Right hindlimb (tissue), 1 donor: Measurements from ENCODE around the gene STOML3.
A peak's percentile ranks its signal among the peaks of the same experiment; 100 is the strongest.
"Not testable (repeated sequence)": the region's sequence is repeated elsewhere in the genome, so short reads cannot be mapped to it uniquely, and the experiment has no call there.

Source experiments
- DNase-seq: peaks from one replicate; pipeline ENCODE4 v3.0.0-alpha.2; 2018

The STOML3 gene

GRCh38 chr13:38990693-38991092 is at the start of gene STOML3:
STOML3 (minus strand) TSS chr13:38990831; CDS start chr13:38990721, 110 bp downstream.
- no peak for DNase-seq

GRCh38 chr13:39040206-39040605 is 49.6 kb upstream of the STOML3 start:
- DNase-seq: no peak

- DNase-seq: no peak
Measured at GRCh38 chr13:39039041-39039440, 48.4 kb upstream of the STOML3 start.

- no peak for DNase-seq
Measured at GRCh38 chr13:39038569-39039030, 48.0 kb upstream of the STOML3 start.

GRCh38 chr13:39037880-39038568 is 47.4 kb upstream of the STOML3 start, which contains the start of the genes NHLRC3 and PROSER1:
NHLRC3 (plus strand) TSS chr13:39038456; CDS start chr13:39038640, 184 bp downstream.
PROSER1 (minus strand) TSS chr13:39038089; CDS start chr13:39037242, 847 bp downstream.
- DNase-seq: peak; percentile 97

- no peak for DNase-seq
Measured at GRCh38 chr13:39037410-39037879, 46.8 kb upstream of the STOML3 start.

- DNase-seq: no peak
Measured at GRCh38 chr13:39036212-39036611, 45.6 kb upstream of the STOML3 start.

- DNase-seq: no peak
Measured at GRCh38 chr13:39035799-39036198, 45.2 kb upstream of the STOML3 start.

- no peak for DNase-seq
Measured at GRCh38 chr13:39035204-39035603, 44.6 kb upstream of the STOML3 start.

GRCh38 chr13:39034085-39034484 is 43.5 kb upstream of the STOML3 start:
- DNase-seq: no peak

- no peak for DNase-seq
Measured at GRCh38 chr13:39032150-39032549, 41.5 kb upstream of the STOML3 start.

GRCh38 chr13:39025433-39025839 is 34.8 kb upstream of the STOML3 start:
- no peak for DNase-seq

GRCh38 chr13:39023761-39024160 is 33.1 kb upstream of the STOML3 start:
- DNase-seq: no peak

GRCh38 chr13:39023316-39023715 is 32.7 kb upstream of the STOML3 start:
- no peak for DNase-seq

- DNase-seq: no peak
Measured at GRCh38 chr13:39020853-39021462, 30.3 kb upstream of the STOML3 start.

- DNase-seq: no peak
Measured at GRCh38 chr13:39016787-39017186, 26.2 kb upstream of the STOML3 start.

GRCh38 chr13:39016087-39016486 is 25.5 kb upstream of the STOML3 start:
- DNase-seq: no peak

- no peak for DNase-seq
Measured at GRCh38 chr13:39013462-39013861, 22.8 kb upstream of the STOML3 start.

- DNase-seq: no peak
Measured at GRCh38 chr13:39012608-39013007, 22.0 kb upstream of the STOML3 start.

GRCh38 chr13:39006371-39007111 is 15.9 kb upstream of the STOML3 start:
- DNase-seq: not testable (repeated sequence)

GRCh38 chr13:38998739-38999138 is 8.1 kb upstream of the STOML3 start:
- DNase-seq: no peak

- DNase-seq: no peak
Measured at GRCh38 chr13:38993381-38993780, 2.8 kb upstream of the STOML3 start.

- no peak for DNase-seq
Measured at GRCh38 chr13:38981096-38981495, 9.5 kb downstream of the STOML3 start.

- DNase-seq: no peak
Measured at GRCh38 chr13:38980750-38981078, 9.9 kb downstream of the STOML3 start.
